ENCODE data around the gene ZNF800. TPM values are rescaled to one million over a fixed set of nuclear protein-coding genes. Genes with fewer than 3 reads are reported as not detected.

Gene ZNF800
- total and polyA plus RNA-seq, 2 donors (not counting 1 experiment from before 2014, with no cell fraction given): 22.6 to 62.9 TPM

GRCh38 chr7:127322351-127322750, 70.2 kb downstream of the ZNF800 start:
- POLR2A ChIA-PET: no interaction called here
- intact Hi-C loops (cut with micrococcal nuclease): no loop called here
- CTCF ChIA-PET: interaction anchor here (1.2 kb wide), 1 partner anchor 25 kb away, joined by 3 read pairs; no protein-coding TSS in a partner anchor
- no peaks in the 10 kb centered on the region for H3K9me3 ChIP-seq (ENCODE audit: control extremely low read depth in 1 of 3, control insufficient read depth in 2 of 3, insufficient read depth in 1 of 3, low read length in 2 of 3)
- Mint-ChIP-seq H3K9me3 (ENCODE audit: insufficient read depth) (no peaks in the 10 kb centered on the region), H3K27ac (no peak overlapping the region), H3K4me1 (no peaks in the 10 kb centered on the region), H3K27me3 (peaks cover 41% of the 10 kb centered on the region), H3K4me3 (no peak overlapping the region)
- ATAC-seq (ENCODE audit: low read depth) (no peak), DNase-seq (no peak)
- H3K4me3 ChIP-seq (ENCODE audit: control extremely low read depth in 1 of 5, extremely low read depth in 1 of 5, insufficient read depth in 1 of 5, low read depth in 2 of 5, low read length in 4 of 5): no peak overlapping the region
- 61% methylated on average over 4 of the region's 5 CpGs for WGBS (ENCODE audit: insufficient coverage)
- H3K27me3 ChIP-seq (replicated peaks in 1 of 4; ENCODE audit: control extremely low read depth in 1 of 4, control insufficient read depth in 3 of 4, insufficient read depth in 4 of 4, low read length in 3 of 4): peaks cover 0 to 13% (median 3%) of the 10 kb centered on the region in 4 experiments
- H3K36me3 ChIP-seq (replicated peaks in 1 of 2; ENCODE audit: control extremely low read depth in 1 of 2, control insufficient read depth in 1 of 2, extremely low read depth in 1 of 2, insufficient read depth in 2 of 2, low read length in 1 of 2): no peaks in the 10 kb centered on the region
- no peaks in the 10 kb centered on the region for H3K79me2 ChIP-seq (ENCODE audit: control insufficient read depth, insufficient read depth, low read length)
- H3K4me1 ChIP-seq (ENCODE audit: control insufficient read depth in 2 of 2, insufficient read depth in 2 of 2, low read length in 2 of 2): no peaks in the 10 kb centered on the region
- no peak overlapping the region for H2AFZ ChIP-seq (ENCODE audit: insufficient read depth, low read depth, low read length, poor library complexity, severe bottlenecking)
- H4K20me1 ChIP-seq (ENCODE audit: control insufficient read depth, insufficient read depth, low read length, poor library complexity, severe bottlenecking): no peaks in the 10 kb centered on the region
- no peak for TF ChIP-seq EZH2 (IDR thresholded peaks at IDR 0.05; ENCODE audit: borderline replicate concordance, insufficient read depth, low read depth, low read length, poor library complexity, severe bottlenecking)
- no peak for TF ChIP-seq CTCF (IDR thresholded peaks at IDR 0.05)
- H3K4me2 ChIP-seq (replicated peaks; ENCODE audit: low read depth, low read length, poor library complexity, severe bottlenecking): no peak overlapping the region
- no peak overlapping the region for H3K9ac ChIP-seq (ENCODE audit: low read length)
- no peak overlapping the region for H3K27ac ChIP-seq (ENCODE audit: low read length in 2 of 2)

GRCh38 chr7:127320974-127321373, 71.5 kb downstream of the ZNF800 start:
- Mint-ChIP-seq H3K9me3 (ENCODE audit: insufficient read depth) (peaks cover 2% of the 10 kb centered on the region), H3K27ac (no peak overlapping the region), H3K4me3 (no peak overlapping the region), H3K27me3 (peaks cover 43% of the 10 kb centered on the region), H3K4me1 (no peaks in the 10 kb centered on the region)
- no peak for TF ChIP-seq EZH2 (IDR thresholded peaks at IDR 0.05; ENCODE audit: borderline replicate concordance, insufficient read depth, low read depth, low read length, poor library complexity, severe bottlenecking)
- no peak for TF ChIP-seq CTCF (IDR thresholded peaks at IDR 0.05)
- Histone ChIP-seq H3K36me3 (replicated peaks in 1 of 2; ENCODE audit: control extremely low read depth in 1 of 2, control insufficient read depth in 1 of 2, extremely low read depth in 1 of 2, insufficient read depth in 2 of 2, low read length in 1 of 2) (no peaks in the 10 kb centered on the region), H3K9ac (ENCODE audit: low read length) (no peak overlapping the region), H3K27ac (ENCODE audit: low read length in 2 of 2) (no peak overlapping the region), H3K9me3 (ENCODE audit: control extremely low read depth in 1 of 3, control insufficient read depth in 2 of 3, insufficient read depth in 1 of 3, low read length in 2 of 3) (no peaks in the 10 kb centered on the region), H3K4me2 (replicated peaks; ENCODE audit: low read depth, low read length, poor library complexity, severe bottlenecking) (no peak overlapping the region), H2AFZ (ENCODE audit: insufficient read depth, low read depth, low read length, poor library complexity, severe bottlenecking) (no peak overlapping the region), H4K20me1 (ENCODE audit: control insufficient read depth, insufficient read depth, low read length, poor library complexity, severe bottlenecking) (no peaks in the 10 kb centered on the region), H3K27me3 (replicated peaks in 1 of 4; ENCODE audit: control extremely low read depth in 1 of 4, control insufficient read depth in 3 of 4, insufficient read depth in 4 of 4, low read length in 3 of 4) (peaks cover 0 to 13% (median 2%) of the 10 kb centered on the region in 4 experiments), H3K79me2 (ENCODE audit: control insufficient read depth, insufficient read depth, low read length) (no peaks in the 10 kb centered on the region), H3K4me1 (ENCODE audit: control insufficient read depth in 2 of 2, insufficient read depth in 2 of 2, low read length in 2 of 2) (no peaks in the 10 kb centered on the region), H3K4me3 (ENCODE audit: control extremely low read depth in 1 of 5, extremely low read depth in 1 of 5, insufficient read depth in 1 of 5, low read depth in 2 of 5, low read length in 4 of 5) (no peak overlapping the region)
- WGBS (ENCODE audit: insufficient coverage): no CpG with 5 or more reads among the region's 4 CpGs
- CTCF ChIA-PET: interaction anchor here (0.7 kb wide), 1 partner anchor 193 kb away, joined by 3 read pairs; no protein-coding TSS in a partner anchor
- no peak for ATAC-seq (ENCODE audit: low read depth)
- intact Hi-C loops (cut with micrococcal nuclease): no loop called here
- no peak for DNase-seq
- POLR2A ChIA-PET: no interaction called here

Other genes starting within 250 kb of the ZNF800 start
- not detected in 2 replicates for gene GRM8, start 139.8 kb downstream of the ZNF800 start, total RNA-seq
- gene GRM8, start 139.8 kb downstream of the ZNF800 start, polyA plus RNA-seq: 0.13 TPM in 1 of 2 replicates, not detected in the other
- gene GCC1, start 192.9 kb upstream of the ZNF800 start, total RNA-seq: 25.5 and 26.4 TPM in 2 replicates
- gene GCC1, start 192.9 kb upstream of the ZNF800 start, polyA plus RNA-seq: 10.3 and 15.8 TPM in 2 replicates
- gene ARF5, start 195.7 kb upstream of the ZNF800 start, total RNA-seq: 77.1 and 85.5 TPM in 2 replicates
- 234 and 248 TPM in 2 replicates for gene ARF5, start 195.7 kb upstream of the ZNF800 start, polyA plus RNA-seq
- 4.6 and 5.5 TPM in 2 replicates for gene FSCN3, start 201.0 kb upstream of the ZNF800 start, total RNA-seq
- gene FSCN3, start 201.0 kb upstream of the ZNF800 start, polyA plus RNA-seq: 2.0 and 6.3 TPM in 2 replicates
- gene PAX4, start 225.4 kb upstream of the ZNF800 start, total RNA-seq: not detected in 2 replicates
- not detected in 2 replicates for gene PAX4, start 225.4 kb upstream of the ZNF800 start, polyA plus RNA-seq

Data from B cell (primary cell).